ENCODE data around the gene CHKB.

DNA sequence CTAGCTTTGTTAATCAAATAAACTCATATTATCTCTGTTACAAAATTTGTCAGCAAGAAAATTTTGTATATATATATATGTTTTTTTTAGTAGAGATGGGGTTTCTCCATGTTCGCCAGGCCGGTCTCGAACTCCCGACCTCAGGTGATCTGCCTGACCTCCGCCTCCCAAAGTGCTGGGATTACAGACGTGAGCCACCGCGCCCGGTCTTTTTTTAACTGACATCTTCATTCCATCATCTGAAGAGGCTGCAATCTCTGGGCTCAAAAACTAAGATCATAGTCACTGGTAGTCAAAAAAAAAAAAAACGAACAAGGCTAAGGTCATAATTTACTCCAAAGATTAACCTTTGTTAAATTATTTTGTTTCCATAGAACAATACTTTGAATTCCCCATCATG lies 42.3 kb downstream of the CHKB start:
- no peak for TF ChIP-seq EP300 (IDR thresholded peaks at IDR 0.05; ENCODE audit: borderline replicate concordance)
- no peak for TF ChIP-seq ZBTB7A (IDR thresholded peaks at IDR 0.05; ENCODE audit: low read depth)
- TF ChIP-seq, protein P1, sequence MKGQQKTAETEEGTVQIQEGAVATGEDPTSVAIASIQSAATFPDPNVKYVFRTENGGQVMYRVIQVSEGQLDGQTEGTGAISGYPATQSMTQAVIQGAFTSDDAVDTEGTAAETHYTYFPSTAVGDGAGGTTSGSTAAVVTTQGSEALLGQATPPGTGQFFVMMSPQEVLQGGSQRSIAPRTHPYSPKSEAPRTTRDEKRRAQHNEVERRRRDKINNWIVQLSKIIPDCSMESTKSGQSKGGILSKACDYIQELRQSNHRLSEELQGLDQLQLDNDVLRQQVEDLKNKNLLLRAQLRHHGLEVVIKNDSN (IDR thresholded peaks at IDR 0.05) = no peak
- TF ChIP-seq RAD21 (IDR thresholded peaks at IDR 0.05; ENCODE audit: low read depth) = no peak
- TF ChIP-seq NFIC (IDR thresholded peaks at IDR 0.05) = no peak
- TF ChIP-seq TCF12 (IDR thresholded peaks at IDR 0.05; ENCODE audit: low read depth) = no peak
- no peak for TF ChIP-seq YY1 (IDR thresholded peaks at IDR 0.05; ENCODE audit: low read depth)
- TF ChIP-seq, protein P2, sequence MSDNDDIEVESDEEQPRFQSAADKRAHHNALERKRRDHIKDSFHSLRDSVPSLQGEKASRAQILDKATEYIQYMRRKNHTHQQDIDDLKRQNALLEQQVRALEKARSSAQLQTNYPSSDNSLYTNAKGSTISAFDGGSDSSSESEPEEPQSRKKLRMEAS (IDR thresholded peaks at IDR 0.05) = no peak

All from Ishikawa (cell line).